ENCODE data around the gene MEOX2.

MEOX2 gene

DNA sequence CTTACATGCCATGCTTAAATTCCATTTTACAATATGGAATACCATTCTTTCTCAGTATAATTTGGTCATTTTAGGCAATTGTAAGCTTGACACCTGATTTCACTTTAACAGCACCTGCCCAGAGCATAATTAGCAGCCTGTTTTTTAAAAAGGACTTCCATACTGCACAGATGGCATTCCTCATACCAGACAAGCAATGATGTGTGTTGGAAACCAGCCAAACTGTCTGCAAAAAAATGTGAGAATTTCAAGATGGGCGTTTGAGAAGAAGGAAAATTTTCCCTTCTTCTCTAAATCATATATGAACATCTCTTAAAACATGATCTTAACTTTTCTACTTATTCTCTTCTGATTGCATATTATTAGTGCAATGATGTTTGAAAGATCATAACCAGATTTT lies 84.2 kb downstream of the MEOX2 start:
- no peaks in the 10 kb centered on the region for H3K79me2 ChIP-seq (ENCODE audit: insufficient read depth, low read length)
- H3K9ac ChIP-seq (ENCODE audit: low read depth, low read length, poor library complexity, severe bottlenecking): no peak overlapping the region
- H3K4me3 ChIP-seq (ENCODE audit: low read length, poor library complexity, severe bottlenecking): no peak overlapping the region
- H3K9me2 ChIP-seq (replicated peaks; ENCODE audit: low read depth, low read length): no peaks in the 10 kb centered on the region
- no peaks in the 10 kb centered on the region for H4K20me1 ChIP-seq (ENCODE audit: insufficient read depth, low read length, poor library complexity, severe bottlenecking)
- no peak overlapping the region for H2AFZ ChIP-seq (ENCODE audit: low read length)
- no peaks in the 10 kb centered on the region for H3K36me3 ChIP-seq (ENCODE audit: insufficient read depth, low read length)
- no peaks in the 10 kb centered on the region for H3K4me1 ChIP-seq (ENCODE audit: insufficient read depth, low read length, poor library complexity, severe bottlenecking)
- peaks cover 6% of the 10 kb centered on the region; the same call in 1 of the 2 replicates for H3K9me3 ChIP-seq (ENCODE audit: insufficient read depth, low read depth, low read length)
- TF ChIP-seq, protein P1, sequence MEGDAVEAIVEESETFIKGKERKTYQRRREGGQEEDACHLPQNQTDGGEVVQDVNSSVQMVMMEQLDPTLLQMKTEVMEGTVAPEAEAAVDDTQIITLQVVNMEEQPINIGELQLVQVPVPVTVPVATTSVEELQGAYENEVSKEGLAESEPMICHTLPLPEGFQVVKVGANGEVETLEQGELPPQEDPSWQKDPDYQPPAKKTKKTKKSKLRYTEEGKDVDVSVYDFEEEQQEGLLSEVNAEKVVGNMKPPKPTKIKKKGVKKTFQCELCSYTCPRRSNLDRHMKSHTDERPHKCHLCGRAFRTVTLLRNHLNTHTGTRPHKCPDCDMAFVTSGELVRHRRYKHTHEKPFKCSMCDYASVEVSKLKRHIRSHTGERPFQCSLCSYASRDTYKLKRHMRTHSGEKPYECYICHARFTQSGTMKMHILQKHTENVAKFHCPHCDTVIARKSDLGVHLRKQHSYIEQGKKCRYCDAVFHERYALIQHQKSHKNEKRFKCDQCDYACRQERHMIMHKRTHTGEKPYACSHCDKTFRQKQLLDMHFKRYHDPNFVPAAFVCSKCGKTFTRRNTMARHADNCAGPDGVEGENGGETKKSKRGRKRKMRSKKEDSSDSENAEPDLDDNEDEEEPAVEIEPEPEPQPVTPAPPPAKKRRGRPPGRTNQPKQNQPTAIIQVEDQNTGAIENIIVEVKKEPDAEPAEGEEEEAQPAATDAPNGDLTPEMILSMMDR (conservative IDR thresholded peaks at IDR 0.05; ENCODE audit: low read length): no peak
- no peak for TF ChIP-seq EZH2phosphoT487 (IDR thresholded peaks at IDR 0.05; ENCODE audit: borderline replicate concordance)
- no peaks in the 10 kb centered on the region for H3K27me3 ChIP-seq (ENCODE audit: insufficient read depth, low read length, poor library complexity, severe bottlenecking)
- H3F3A ChIP-seq (ENCODE audit: low read depth): no peaks in the 10 kb centered on the region
- H3K4me2 ChIP-seq (ENCODE audit: low read depth, low read length, poor library complexity, severe bottlenecking): no peak overlapping the region

DNA sequence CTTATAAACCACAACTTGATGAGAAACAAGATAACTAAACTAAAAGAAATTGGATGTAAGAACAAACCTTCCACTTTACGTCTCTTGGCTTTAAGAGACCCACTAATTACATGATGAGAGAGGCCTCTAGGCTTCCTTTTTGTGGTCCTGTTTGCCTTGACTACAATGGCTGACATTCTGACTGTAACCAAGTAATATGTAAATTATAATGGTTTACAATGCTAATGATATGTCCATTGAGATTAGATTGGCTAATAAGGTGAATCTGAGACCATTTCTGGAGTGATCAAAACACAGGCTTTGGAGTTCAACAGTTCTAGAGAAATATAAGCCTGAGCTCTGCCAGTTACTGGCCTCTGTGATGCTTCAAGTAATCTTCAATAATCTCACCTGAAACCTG lies 85.3 kb downstream of the MEOX2 start:
- Histone ChIP-seq H2AFZ (ENCODE audit: low read length) (no peak overlapping the region), H3K9me3 (ENCODE audit: insufficient read depth, low read depth, low read length) (peaks cover 6% of the 10 kb centered on the region; the same call in 1 of the 2 replicates), H3K4me2 (ENCODE audit: low read depth, low read length, poor library complexity, severe bottlenecking) (no peak overlapping the region)

DNA sequence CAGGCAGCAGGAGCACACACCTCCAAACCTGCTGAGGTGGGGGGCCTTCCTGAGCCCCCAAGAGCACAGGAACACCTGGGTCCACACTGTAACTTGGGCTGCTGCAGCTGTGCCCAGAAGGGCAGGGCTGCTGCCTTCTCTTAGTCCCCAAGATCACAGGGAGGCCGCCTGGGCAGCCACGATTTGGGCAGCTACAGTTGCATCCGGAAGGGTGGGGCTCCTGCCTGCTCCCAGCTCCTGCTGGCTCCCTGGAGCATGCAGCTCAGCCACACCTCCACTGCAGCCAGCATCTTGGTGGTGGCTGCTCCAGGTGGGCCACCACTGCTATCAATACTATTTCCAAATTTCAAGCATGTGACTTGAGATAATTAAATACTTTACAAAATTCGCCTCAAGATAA lies 86.2 kb downstream of the MEOX2 start:
- Histone ChIP-seq H3K9me3 (ENCODE audit: insufficient read depth, low read depth, low read length) (peaks cover 6% of the 10 kb centered on the region; the same call in 1 of the 2 replicates), H3K36me3 (ENCODE audit: insufficient read depth, low read length) (no peaks in the 10 kb centered on the region), H3K4me2 (ENCODE audit: low read depth, low read length, poor library complexity, severe bottlenecking) (no peak overlapping the region), H3K79me2 (ENCODE audit: insufficient read depth, low read length) (no peaks in the 10 kb centered on the region), H3F3A (ENCODE audit: low read depth) (no peaks in the 10 kb centered on the region), H3K27me3 (ENCODE audit: insufficient read depth, low read length, poor library complexity, severe bottlenecking) (no peaks in the 10 kb centered on the region), H3K4me1 (ENCODE audit: insufficient read depth, low read length, poor library complexity, severe bottlenecking) (no peaks in the 10 kb centered on the region), H3K9ac (ENCODE audit: low read depth, low read length, poor library complexity, severe bottlenecking) (no peak overlapping the region), H4K20me1 (ENCODE audit: insufficient read depth, low read length, poor library complexity, severe bottlenecking) (no peaks in the 10 kb centered on the region), H3K9me2 (replicated peaks; ENCODE audit: low read depth, low read length) (no peaks in the 10 kb centered on the region), H3K4me3 (ENCODE audit: low read length, poor library complexity, severe bottlenecking) (no peak overlapping the region), H2AFZ (ENCODE audit: low read length) (no peak overlapping the region)
- TF ChIP-seq EZH2phosphoT487 (IDR thresholded peaks at IDR 0.05; ENCODE audit: borderline replicate concordance): no peak
- TF ChIP-seq, protein P1 (conservative IDR thresholded peaks at IDR 0.05; ENCODE audit: low read length): no peak

More for the DNA sequence above, 85.3 kb downstream of the MEOX2 start:
- Histone ChIP-seq H3K9ac (ENCODE audit: low read depth, low read length, poor library complexity, severe bottlenecking) (no peak overlapping the region), H3K27me3 (ENCODE audit: insufficient read depth, low read length, poor library complexity, severe bottlenecking) (no peaks in the 10 kb centered on the region), H3K4me3 (ENCODE audit: low read length, poor library complexity, severe bottlenecking) (no peak overlapping the region), H3K9me2 (replicated peaks; ENCODE audit: low read depth, low read length) (no peaks in the 10 kb centered on the region), H3K36me3 (ENCODE audit: insufficient read depth, low read length) (no peaks in the 10 kb centered on the region), H3F3A (ENCODE audit: low read depth) (no peaks in the 10 kb centered on the region), H3K79me2 (ENCODE audit: insufficient read depth, low read length) (no peaks in the 10 kb centered on the region), H4K20me1 (ENCODE audit: insufficient read depth, low read length, poor library complexity, severe bottlenecking) (no peaks in the 10 kb centered on the region), H3K4me1 (ENCODE audit: insufficient read depth, low read length, poor library complexity, severe bottlenecking) (no peaks in the 10 kb centered on the region)
- TF ChIP-seq, protein P1 (conservative IDR thresholded peaks at IDR 0.05; ENCODE audit: low read length): no peak
- TF ChIP-seq EZH2phosphoT487 (IDR thresholded peaks at IDR 0.05; ENCODE audit: borderline replicate concordance): no peak
